BE2C (cell line): ENCODE results near the gene PLXDC1.

ENCODE experiments used
- DNase-seq: peaks from one replicate; pipeline ENCODE4 v3.0.0-alpha.2; 2020
- H3K27me3 ChIP-seq: fragments of 250-450 bp; sonication (Bioruptor Pico); 2 replicates; pipeline ENCODE4 v1.5.1; 2020; ENCODE audit warnings: mild to moderate bottlenecking
- H3K36me3 ChIP-seq: fragments of 250-450 bp; sonication (Bioruptor Pico); 2 replicates; pipeline ENCODE4 v1.5.1; 2020; ENCODE audit warnings: mild to moderate bottlenecking
- H3K4me1 ChIP-seq: fragments of 250-450 bp; sonication (Bioruptor Pico); 2 replicates; pipeline ENCODE4 v1.5.1; 2020
- H3K4me3 ChIP-seq: 2 replicates; pipeline ENCODE4 v1.5.1; 2011; ENCODE audit warnings: low read depth, low read length
- H3K9me3 ChIP-seq: fragments of 250-450 bp; sonication (Bioruptor Pico); 2 replicates; pipeline ENCODE4 v1.5.1; 2020
- CTCF ChIP-seq: IDR thresholded peaks from 2 replicates; pipeline ENCODE4 v1.5.1; 2012; ENCODE audit warnings: mild to moderate bottlenecking, low read depth, low read length

PLXDC1 gene

GRCh38 chr17:39098588-39098987, 52.8 kb downstream of the PLXDC1 start:
- H3K36me3 ChIP-seq: no peaks in the 10 kb centered on the region
- H3K9me3 ChIP-seq: no peaks in the 10 kb centered on the region
- TF ChIP-seq CTCF: no peak

GRCh38 chr17:39097537-39097936, 53.9 kb downstream of the PLXDC1 start:
- DNase-seq: no peak
- no peaks in the 10 kb centered on the region for H3K9me3 ChIP-seq
- no peak overlapping the region for H3K4me3 ChIP-seq
- no peaks in the 10 kb centered on the region for H3K36me3 ChIP-seq
- no peak for TF ChIP-seq CTCF
- H3K27me3 ChIP-seq: no peaks in the 10 kb centered on the region; the same call in 1 of the 2 replicates
- peaks cover 6% of the 10 kb centered on the region for H3K4me1 ChIP-seq

More at GRCh38 chr17:39098588-39098987, 52.8 kb downstream of the PLXDC1 start:
- DNase-seq: no peak
- Histone ChIP-seq H3K4me3 (no peak overlapping the region), H3K4me1 (peaks cover 6% of the 10 kb centered on the region), H3K27me3 (no peaks in the 10 kb centered on the region; the same call in 1 of the 2 replicates)

- H3K27me3 ChIP-seq: no peaks in the 10 kb centered on the region; the same call in 1 of the 2 replicates
- no peaks in the 10 kb centered on the region for H3K9me3 ChIP-seq
- no peak for DNase-seq
- peaks cover 6% of the 10 kb centered on the region for H3K4me1 ChIP-seq
- no peaks in the 10 kb centered on the region for H3K36me3 ChIP-seq
- H3K4me3 ChIP-seq: no peak overlapping the region
- no peak for TF ChIP-seq CTCF
Observed at GRCh38 chr17:39097150-39097519, 54.3 kb downstream of the PLXDC1 start.

GRCh38 chr17:39096508-39097149, 54.8 kb downstream of the PLXDC1 start:
- Histone ChIP-seq H3K4me3 (no peak overlapping the region), H3K36me3 (no peaks in the 10 kb centered on the region), H3K4me1 (peaks cover 6% of the 10 kb centered on the region), H3K9me3 (no peaks in the 10 kb centered on the region), H3K27me3 (no peaks in the 10 kb centered on the region; the same call in 1 of the 2 replicates)
- DNase-seq: no peak
- TF ChIP-seq CTCF: no peak

GRCh38 chr17:39095309-39095686, 56.1 kb downstream of the PLXDC1 start:
- Histone ChIP-seq H3K36me3 (no peaks in the 10 kb centered on the region), H3K9me3 (no peaks in the 10 kb centered on the region), H3K4me1 (peaks cover 6% of the 10 kb centered on the region), H3K27me3 (no peaks in the 10 kb centered on the region; the same call in 1 of the 2 replicates), H3K4me3 (no peak overlapping the region)
- DNase-seq: no peak
- TF ChIP-seq CTCF: no peak

GRCh38 chr17:39094607-39095308, 56.7 kb downstream of the PLXDC1 start:
- H3K36me3 ChIP-seq: no peaks in the 10 kb centered on the region
- no peak for TF ChIP-seq CTCF
- no peak overlapping the region for H3K4me3 ChIP-seq
- H3K4me1 ChIP-seq: peaks cover 6% of the 10 kb centered on the region
- no peaks in the 10 kb centered on the region; the same call in 1 of the 2 replicates for H3K27me3 ChIP-seq
- DNase-seq: no peak
- no peaks in the 10 kb centered on the region for H3K9me3 ChIP-seq
